Activated B cell treated with CpG ODN at 0.5 μM for 24 hours (primary cell): ENCODE results near the gene RALB. TPM values are rescaled to one million over a fixed set of nuclear protein-coding genes. Genes with fewer than 3 reads are reported as not detected.

Source experiments
- ATAC-seq: fragments of 200-7000 bp; cut with Tn5 transposase; one replicate; pipeline ENCODE4 v1.10.0; 2021; ENCODE audit warnings: low read depth, mild to moderate bottlenecking, moderate library complexity
- CTCF ChIA-PET: fragments of 350-600 bp; sonication (Branson Sonifier 250); formaldehyde crosslinking; loops from one replicate; lab custom pipeline; 2021; ENCODE audit warnings: antibody characterized with exemption; lab: Charles Lee
- POLR2A ChIA-PET: fragments of 350-600 bp; sonication (Branson Sonifier 250); formaldehyde crosslinking; loops from one replicate; lab custom pipeline; 2021; ENCODE audit warnings: antibody characterized with exemption; lab: Charles Lee
- DNase-seq: peaks from one replicate; pipeline ENCODE4 v3.0.0; 2022
- H3K27ac Mint-ChIP-seq: one replicate; pipeline ENCODE4 v1.8.0; 2020; ENCODE audit warnings: mixed read lengths
- H3K27me3 Mint-ChIP-seq: one replicate; pipeline ENCODE4 v1.8.0; 2021; ENCODE audit warnings: mixed read lengths
- H3K36me3 Mint-ChIP-seq: one replicate; pipeline ENCODE4 v1.8.0; 2021; ENCODE audit warnings: low read depth, mixed read lengths
- H3K4me1 Mint-ChIP-seq: one replicate; pipeline ENCODE4 v1.8.0; 2021; ENCODE audit warnings: mixed read lengths
- H3K4me3 Mint-ChIP-seq: one replicate; pipeline ENCODE4 v1.8.0; 2020; ENCODE audit warnings: mild to moderate bottlenecking, mixed read lengths
- H3K9me3 Mint-ChIP-seq: one replicate; pipeline ENCODE4 v1.8.0; 2020; ENCODE audit warnings: mixed read lengths
- intact Hi-C: fragments of 100-400 bp; cut with micrococcal nuclease; formaldehyde crosslinking; loops from one replicate; pipeline ENCODE4 v1.15.1; 2024
- total RNA-seq: library from RNA; stranded (reverse); gene quantifications from 2 replicates; pipeline ENCODE4 v1.2.3, GENCODE V29; 2022
- TF ChIP-seq, protein P1 (sequence below): fragments of 200-600 bp; IDR thresholded peaks from one replicate; pipeline ENCODE4 v1.8.0; 2022; ENCODE audit warnings: antibody characterized with exemption, mild to moderate bottlenecking

RALB gene
- total RNA-seq, 1 donor from 2014 or later, result 33.4 TPM

DNA sequence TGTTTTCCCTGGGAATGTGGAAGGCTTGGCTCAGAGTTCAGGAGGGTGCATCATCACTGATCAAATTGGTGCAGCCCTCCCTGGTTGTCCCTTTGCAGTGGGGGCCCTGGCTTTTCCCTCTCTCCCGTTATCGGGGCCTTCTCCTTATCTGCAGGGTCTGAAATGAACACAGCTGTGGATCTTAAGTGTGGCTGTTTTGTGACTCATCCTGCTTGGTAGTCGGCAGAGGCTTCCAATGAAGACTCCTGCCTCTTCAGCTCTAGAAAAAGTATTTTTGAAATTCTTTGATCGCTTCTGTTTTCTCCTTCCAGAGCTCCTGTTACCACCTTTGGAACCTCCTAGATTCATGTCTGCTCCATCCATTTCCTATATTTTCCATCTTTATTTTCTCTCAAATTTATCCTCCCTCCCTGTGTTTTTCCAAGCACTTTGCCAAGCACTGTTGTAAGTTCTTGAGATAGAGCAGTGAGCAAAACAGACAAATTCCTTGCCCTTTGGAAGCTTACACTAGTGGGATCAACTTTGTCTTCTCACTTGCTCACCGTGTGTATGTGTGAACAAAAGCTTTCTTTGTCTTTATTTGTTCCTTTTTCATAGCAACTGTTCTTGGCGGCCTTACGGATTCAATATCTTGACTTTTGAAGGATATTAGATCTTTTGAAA, 45.7 kb downstream of the RALB start:
- CTCF ChIA-PET, result interaction anchor here (1.4 to 3.8 kb wide), 2 partner anchors 15 to 123 kb away, joined by 4 to 12 read pairs; no protein-coding TSS in a partner anchor
- Mint-ChIP-seq H3K36me3 (peaks cover 61% of the 10 kb centered on the region), H3K27me3 (no peaks in the 10 kb centered on the region), H3K4me1 (peaks cover 16% of the 10 kb centered on the region), H3K9me3 (no peaks in the 10 kb centered on the region), H3K4me3 (no peak overlapping the region), H3K27ac (no peak overlapping the region)
- TF ChIP-seq, protein P1, sequence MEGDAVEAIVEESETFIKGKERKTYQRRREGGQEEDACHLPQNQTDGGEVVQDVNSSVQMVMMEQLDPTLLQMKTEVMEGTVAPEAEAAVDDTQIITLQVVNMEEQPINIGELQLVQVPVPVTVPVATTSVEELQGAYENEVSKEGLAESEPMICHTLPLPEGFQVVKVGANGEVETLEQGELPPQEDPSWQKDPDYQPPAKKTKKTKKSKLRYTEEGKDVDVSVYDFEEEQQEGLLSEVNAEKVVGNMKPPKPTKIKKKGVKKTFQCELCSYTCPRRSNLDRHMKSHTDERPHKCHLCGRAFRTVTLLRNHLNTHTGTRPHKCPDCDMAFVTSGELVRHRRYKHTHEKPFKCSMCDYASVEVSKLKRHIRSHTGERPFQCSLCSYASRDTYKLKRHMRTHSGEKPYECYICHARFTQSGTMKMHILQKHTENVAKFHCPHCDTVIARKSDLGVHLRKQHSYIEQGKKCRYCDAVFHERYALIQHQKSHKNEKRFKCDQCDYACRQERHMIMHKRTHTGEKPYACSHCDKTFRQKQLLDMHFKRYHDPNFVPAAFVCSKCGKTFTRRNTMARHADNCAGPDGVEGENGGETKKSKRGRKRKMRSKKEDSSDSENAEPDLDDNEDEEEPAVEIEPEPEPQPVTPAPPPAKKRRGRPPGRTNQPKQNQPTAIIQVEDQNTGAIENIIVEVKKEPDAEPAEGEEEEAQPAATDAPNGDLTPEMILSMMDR, result no peak
- POLR2A ChIA-PET, result no interaction called here
- intact Hi-C loops, result no loop called here
- ATAC-seq (no peak), DNase-seq (no peak)

DNA sequence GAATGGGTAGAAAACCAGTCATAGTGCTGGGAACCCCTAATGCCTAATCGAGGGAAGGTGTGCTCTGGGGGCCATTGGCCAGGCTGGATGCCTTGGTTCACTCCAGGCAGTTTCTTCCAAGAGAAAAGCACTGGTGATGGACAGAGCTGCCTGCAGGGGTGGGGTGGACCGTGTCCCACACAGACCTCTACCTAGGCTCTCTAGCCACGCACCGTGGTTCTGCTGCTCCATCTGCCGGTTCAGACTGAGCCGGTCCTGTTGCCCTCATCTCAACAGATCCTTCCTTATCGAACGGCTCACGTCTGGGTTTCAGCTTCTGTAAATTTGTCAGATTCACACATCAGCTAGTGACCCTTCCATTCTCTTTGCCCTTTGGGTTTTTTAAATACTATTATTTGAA, 46.4 kb downstream of the RALB start:
- intact Hi-C loops, result no loop called here
- TF ChIP-seq, protein P1, result no peak
- Mint-ChIP-seq H3K9me3 (no peaks in the 10 kb centered on the region), H3K27me3 (no peaks in the 10 kb centered on the region), H3K36me3 (peaks cover 54% of the 10 kb centered on the region), H3K4me3 (no peak overlapping the region), H3K27ac (no peak overlapping the region), H3K4me1 (peaks cover 9% of the 10 kb centered on the region)
- CTCF ChIA-PET, result interaction anchor here (1.4 to 3.8 kb wide), 2 partner anchors 15 to 124 kb away, joined by 4 to 12 read pairs; no protein-coding TSS in a partner anchor
- no peak for DNase-seq
- POLR2A ChIA-PET, result no interaction called here
- no peak for ATAC-seq

DNA sequence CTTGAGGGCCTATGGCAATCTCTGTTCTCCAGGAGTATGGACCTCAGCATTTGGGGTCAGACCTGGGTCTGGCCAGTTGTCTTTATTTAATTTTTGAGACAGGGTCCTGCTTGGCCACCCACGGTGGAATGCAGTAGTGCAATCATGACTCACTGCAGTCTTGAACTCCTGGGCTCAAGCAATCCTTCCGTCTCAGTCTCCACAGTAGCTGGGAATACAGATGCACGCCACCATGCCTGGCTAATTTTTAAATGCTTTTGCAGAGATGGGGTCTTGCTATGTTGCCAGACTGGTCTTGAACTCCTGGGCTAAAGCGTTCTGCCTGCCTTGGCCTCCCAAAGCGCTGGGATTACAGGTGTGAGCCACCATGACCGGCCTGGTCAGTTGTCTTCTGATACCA, 46.9 kb downstream of the RALB start:
- DNase-seq (no peak), ATAC-seq (no peak)
- H3K27me3 Mint-ChIP-seq, result no peaks in the 10 kb centered on the region
- no peak overlapping the region for H3K27ac Mint-ChIP-seq
- CTCF ChIA-PET, result interaction anchor here (3.8 kb wide), 1 partner anchor 14 kb away, joined by 12 read pairs; no protein-coding TSS in a partner anchor
- intact Hi-C loops, result no loop called here
- peaks cover 49% of the 10 kb centered on the region for H3K36me3 Mint-ChIP-seq
- H3K4me1 Mint-ChIP-seq, result peaks cover 7% of the 10 kb centered on the region
- TF ChIP-seq, protein P1, result no peak
- H3K4me3 Mint-ChIP-seq, result no peak overlapping the region
- POLR2A ChIA-PET, result no interaction called here
- H3K9me3 Mint-ChIP-seq, result no peaks in the 10 kb centered on the region

DNA sequence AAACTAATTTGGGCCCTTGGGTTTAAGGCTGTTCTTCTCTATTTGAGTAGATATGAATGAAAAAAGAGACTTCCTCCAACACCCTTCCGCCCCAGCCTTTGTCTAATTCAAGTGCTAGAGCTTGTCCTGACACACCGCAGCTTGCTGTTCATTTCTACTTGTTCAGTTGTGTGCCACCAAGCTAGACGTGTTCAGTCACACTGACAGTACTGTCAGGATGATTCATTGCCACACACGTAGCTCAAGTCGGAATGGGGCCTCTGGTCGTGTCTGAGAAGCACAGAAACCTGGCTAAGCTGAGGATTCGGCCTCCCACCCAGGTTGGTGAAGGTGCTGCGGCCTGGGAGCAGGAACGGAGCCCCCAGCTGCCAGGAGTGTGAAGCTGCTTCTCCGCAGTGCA, 47.7 kb downstream of the RALB start:
- CTCF ChIA-PET, result interaction anchor here (0.8 kb wide), 1 partner anchor 597 kb away, joined by 5 read pairs; no protein-coding TSS in a partner anchor
- no peaks in the 10 kb centered on the region for H3K9me3 Mint-ChIP-seq

DNA sequence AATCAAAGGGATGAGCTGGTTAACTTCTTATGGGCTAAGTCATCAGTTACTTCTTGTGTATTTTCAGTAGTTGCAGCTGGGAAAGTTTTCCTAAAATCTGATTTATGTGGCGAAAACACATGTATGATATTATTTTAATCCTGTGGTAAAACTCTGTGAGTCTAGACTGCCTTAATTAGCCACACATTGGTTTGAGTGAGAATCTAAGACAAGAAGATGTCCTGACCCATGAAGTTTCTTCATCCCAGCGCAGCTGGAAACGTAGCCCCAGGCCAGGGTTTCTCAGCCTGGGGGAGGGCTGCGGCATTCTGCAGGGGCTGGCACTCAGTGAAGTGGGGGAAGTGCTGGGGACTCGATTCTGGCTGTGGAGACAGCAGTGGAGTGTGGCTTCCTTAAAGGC, 48.6 kb downstream of the RALB start:
- Mint-ChIP-seq H3K36me3 (peaks cover 41% of the 10 kb centered on the region), H3K4me3 (no peak overlapping the region), H3K4me1 (peaks cover 11% of the 10 kb centered on the region), H3K9me3 (no peaks in the 10 kb centered on the region), H3K27ac (no peak overlapping the region), H3K27me3 (no peaks in the 10 kb centered on the region)
- no peak for DNase-seq
- TF ChIP-seq, protein P1, result no peak
- no peak for ATAC-seq
- POLR2A ChIA-PET, result no interaction called here
- intact Hi-C loops, result no loop called here
- CTCF ChIA-PET, result interaction anchor here (2.3 kb wide), 1 partner anchor 12 kb away, joined by 8 read pairs; no protein-coding TSS in a partner anchor

More for the DNA sequence above, 47.7 kb downstream of the RALB start:
- intact Hi-C loops, result no loop called here
- no peak for ATAC-seq
- POLR2A ChIA-PET, result no interaction called here
- TF ChIP-seq, protein P1, result no peak
- H3K27ac Mint-ChIP-seq, result no peak overlapping the region
- H3K4me1 Mint-ChIP-seq, result peaks cover 7% of the 10 kb centered on the region
- no peak overlapping the region for H3K4me3 Mint-ChIP-seq
- no peaks in the 10 kb centered on the region for H3K27me3 Mint-ChIP-seq
- peaks cover 45% of the 10 kb centered on the region for H3K36me3 Mint-ChIP-seq
- DNase-seq, result no peak
